A549 (cell line): Measurements from ENCODE around the gene TRIM54. TPM values are rescaled to one million over a fixed set of nuclear protein-coding genes. Genes with fewer than 3 reads are reported as not detected.

Source experiments
- ATAC-seq, 2 experiments: fragments of 200-7000 bp in 1 of 2; fragments of >200 bp in 1 of 2; cut with Nextera tagmentation in 1 of 2; cut with Tn5 transposase in 1 of 2; 3 replicates each; pipeline versions ENCODE4 v1.8.0 to v1.9.1; 2018 to 2020; ENCODE audit warnings: mild to moderate bottlenecking in 1 of 2, moderate library complexity in 1 of 2
- CTCF ChIA-PET: fragments of 300-600 bp; sonication (Branson Sonifier 250); formaldehyde crosslinking; extraction: SDS; loops from one replicate; lab custom pipeline; 2021; ENCODE audit warnings: antibody characterized with exemption, inconsistent platforms; lab: Yijun Ruan, JAX
- POLR2A ChIA-PET: fragments of 350-600 bp; formaldehyde crosslinking; extraction: SDS; loops from one replicate; lab custom pipeline; 2021; ENCODE audit warnings: antibody characterized with exemption, inconsistent platforms; lab: Yijun Ruan, JAX
- DNase-seq, 2 experiments: peaks; one replicate each; pipeline versions ENCODE4 v3.0.0 to v3.0.0-alpha.2; 2011 to 2016; ENCODE audit warnings: low read depth in 1 of 2, low spot score in 1 of 2
- FAIRE-seq: peaks from 2 replicates; lab custom pipeline; 2011; peaks lifted over from hg19 to GRCh38; lab: Jason Lieb, UNC
- H3K27ac ChIP-seq, 2 experiments: fragments of >200 bp; sonication (Bioruptor Twin); formaldehyde crosslinking; 3 replicates each; pipeline ENCODE4 v1.5.1; 2016 to 2017
- H3K4me1 ChIP-seq: fragments of >200 bp; sonication (Bioruptor Twin); formaldehyde crosslinking; 3 replicates; pipeline ENCODE4 v1.6.1; 2016
- H3K4me2 ChIP-seq: fragments of >200 bp; sonication (Bioruptor Twin); formaldehyde crosslinking; 3 replicates; pipeline ENCODE4 v1.6.1; 2016
- H3K4me3 ChIP-seq: fragments of >200 bp; sonication (Bioruptor Twin); formaldehyde crosslinking; 3 replicates; pipeline ENCODE4 v1.5.1; 2016
- H3K9me3 ChIP-seq: fragments of >200 bp; sonication (Bioruptor Twin); formaldehyde crosslinking; 3 replicates; pipeline ENCODE4 v1.6.1; 2016
- ATOH8 ChIP-seq: fragments of 250-450 bp; sonication (Bioruptor Pico); IDR thresholded peaks from 2 replicates; pipeline ENCODE4 v1.5.0; 2020; ENCODE audit warnings: low read depth, mild to moderate bottlenecking, moderate library complexity
- CTCF ChIP-seq: fragments of >200 bp; sonication (Bioruptor Twin); formaldehyde crosslinking; IDR thresholded peaks from 3 replicates; pipeline ENCODE4 v1.5.1; 2016
- E2F6 ChIP-seq: IDR thresholded peaks from 2 replicates; pipeline ENCODE4 v1.6.1; 2012; ENCODE audit warnings: low read depth, borderline replicate concordance
- EHF ChIP-seq: fragments of 250-450 bp; sonication (Bioruptor Pico); IDR thresholded peaks from 2 replicates; pipeline ENCODE4 v1.5.0; 2020; ENCODE audit warnings: mild to moderate bottlenecking
- EHMT2 ChIP-seq: fragments of 200-600 bp; sonication (generic); IDR thresholded peaks from 2 replicates; pipeline ENCODE4 v1.6.1; 2016; ENCODE audit warnings: antibody characterized with exemption, low read depth, mild to moderate bottlenecking, moderate library complexity
- ELK1 ChIP-seq: fragments of 150-350 bp; IDR thresholded peaks from 2 replicates; pipeline ENCODE4 v1.6.1; 2014; ENCODE audit warnings: low read depth, mild to moderate bottlenecking, low read length
- HOXA7 ChIP-seq: fragments of 250-450 bp; sonication (Bioruptor Pico); IDR thresholded peaks from 2 replicates; pipeline ENCODE4 v1.5.0; 2020; ENCODE audit warnings: mild to moderate bottlenecking, moderate library complexity
- JUN ChIP-seq, 2 experiments: fragments of >200 bp; sonication (Bioruptor Twin); formaldehyde crosslinking; IDR thresholded peaks; 2 replicates in 1 of 2; 3 replicates in 1 of 2; pipeline ENCODE4 v1.6.1; 2016 to 2017
- NR3C1 ChIP-seq: fragments of >200 bp; sonication (Bioruptor Twin); formaldehyde crosslinking; IDR thresholded peaks from 3 replicates; pipeline ENCODE4 v1.6.1; 2017
- PHF8 ChIP-seq: fragments of 200-600 bp; sonication (generic); IDR thresholded peaks from 2 replicates; pipeline ENCODE4 v1.6.1; 2016; ENCODE audit warnings: low read depth, mild to moderate bottlenecking, antibody characterized with exemption, moderate library complexity, borderline replicate concordance
- POLR2A ChIP-seq: IDR thresholded peaks from 2 replicates; pipeline ENCODE4 v1.6.1; 2012; ENCODE audit warnings: mild to moderate bottlenecking, low read length
- POLR2AphosphoS2 ChIP-seq: conservative IDR thresholded peaks from 2 replicates; pipeline ENCODE4 v1.6.1; 2012; ENCODE audit warnings: low read length, improper control_type of control experiment, inconsistent platforms
- RCOR1 ChIP-seq: fragments of 150-350 bp; IDR thresholded peaks from 2 replicates; pipeline ENCODE4 v1.6.1; 2014; ENCODE audit warnings: antibody characterized with exemption, low read length, low read depth
- SMC3 ChIP-seq: fragments of >200 bp; sonication (Bioruptor Twin); formaldehyde crosslinking; IDR thresholded peaks from 3 replicates; pipeline ENCODE4 v1.6.1; 2018; ENCODE audit warnings: inconsistent platforms
- SREBF2 ChIP-seq: fragments of 450-650 bp; IDR thresholded peaks from 2 replicates; pipeline ENCODE4 v1.6.1; 2014; ENCODE audit warnings: mild to moderate bottlenecking, moderate library complexity
- TFCP2L1 ChIP-seq: fragments of 250-450 bp; sonication (Bioruptor Pico); IDR thresholded peaks from 2 replicates; pipeline ENCODE4 v1.5.0; 2021; ENCODE audit warnings: mild to moderate bottlenecking
- ZC3H11A ChIP-seq: fragments of 450-650 bp; IDR thresholded peaks from 2 replicates; pipeline ENCODE4 v1.6.1; 2014; ENCODE audit warnings: antibody characterized with exemption, mild to moderate bottlenecking
- WGBS: methylation state at CpG from one replicate; pipeline ENCODE4 v1.1.6; 2017; ENCODE audit errors: missing lambda C conversion rate; 5-methylcytosine and 5-hydroxymethylcytosine counted together
- polyA plus RNA-seq, 4 experiments: library from polyadenylated mRNA; depleted of rRNA in 3 of 4; stranded (reverse); fragments of >200 nt; fragmentation: RNase III in 1 of 4; extraction: RNeasy Plus Mini Kit Qiagen cat#74134 plus additional on column Dnase treatment in 1 of 4; gene quantifications; 2 replicates in 3 of 4; 3 replicates in 1 of 4; pipeline ENCODE4 v1.2.3, GENCODE V29; 2011 to 2017

TRIM54 gene
- polyA plus RNA-seq, 2 of the 4 experiments (the other 2 are of a cell fraction): 0.13 to 0.14 TPM

- TF ChIP-seq ATOH8 (no peak), TFCP2L1 (CRISPR knock-in tag) (no peak), HOXA7 (CRISPR knock-in tag) (no peak), POLR2AphosphoS2 (no peak), SREBF2 (no peak), RCOR1 (no peak)
- TF ChIP-seq, all 56 proteins: peak for 0
These were observed 23.9 kb downstream of the TRIM54 start (continued) for GRCh38 chr2:27306136-27306535.

GRCh38 chr2:27306573-27307286, 24.5 kb downstream of the TRIM54 start:
- ATAC-seq: no peak
- Histone ChIP-seq H3K4me2 (no peak overlapping the region), H3K27ac (no peak overlapping the region), H3K4me1 (0 out of 3 replicates have a peak, but pooled peaks cover 3% of the 10 kb centered on the region), H3K9me3 (no peaks in the 10 kb centered on the region), H3K4me3 (no peak overlapping the region)
- POLR2A ChIA-PET: no interaction called here
- no peak for DNase-seq
- TF ChIP-seq POLR2AphosphoS2 (no peak), NR3C1 (no peak), E2F6 (no peak), EHF (no peak), POLR2A (no peak), JUN (IDR thresholded peaks at IDR 0.05) (no peak), ELK1 (no peak), SREBF2 (no peak), ZC3H11A (no peak), PHF8 (no peak)
- CTCF ChIA-PET: interaction anchor here (1.5 to 20.5 kb wide), 5 partner anchors 10 to 208 kb away, joined by 5 to 394 read pairs (median 156); partner anchors contain the start of genes DNAJC5G, MPV17 and TRIM54
- no peak for FAIRE-seq
- WGBS: 80% methylated on average over 51 of the region's 51 CpGs

GRCh38 chr2:27307287-27307544, 25.0 kb downstream of the TRIM54 start:
- no peak overlapping the region for H3K4me2 ChIP-seq
- no peak overlapping the region for H3K27ac ChIP-seq
- ChIA-PET CTCF (interaction anchor here (1.2 to 8.8 kb wide), 3 partner anchors 10 to 43 kb away, joined by 3 to 171 read pairs (median 22); partner anchors contain the start of genes MPV17 and SLC30A3), POLR2A (no interaction called here)
- WGBS: 82% methylated on average over 14 of the region's 14 CpGs
- TF ChIP-seq EHMT2: no peak
- no peak for TF ChIP-seq SMC3
- no peak for TF ChIP-seq CTCF
- TF ChIP-seq SREBF2: no peak
- no peaks in the 10 kb centered on the region for H3K9me3 ChIP-seq
- no peak for ATAC-seq
- FAIRE-seq: no peak
- H3K4me1 ChIP-seq: 0 out of 3 replicates have a peak, but pooled peaks cover 3% of the 10 kb centered on the region
- no peak for DNase-seq
- no peak overlapping the region for H3K4me3 ChIP-seq
